ENCODE results near the gene SF3B6. TPM values are rescaled to one million over a fixed set of nuclear protein-coding genes. Genes with fewer than 3 reads are reported as not detected.

Gene SF3B6
- total RNA-seq, 1 donor from 2014 or later, result 76.5 TPM

DNA sequence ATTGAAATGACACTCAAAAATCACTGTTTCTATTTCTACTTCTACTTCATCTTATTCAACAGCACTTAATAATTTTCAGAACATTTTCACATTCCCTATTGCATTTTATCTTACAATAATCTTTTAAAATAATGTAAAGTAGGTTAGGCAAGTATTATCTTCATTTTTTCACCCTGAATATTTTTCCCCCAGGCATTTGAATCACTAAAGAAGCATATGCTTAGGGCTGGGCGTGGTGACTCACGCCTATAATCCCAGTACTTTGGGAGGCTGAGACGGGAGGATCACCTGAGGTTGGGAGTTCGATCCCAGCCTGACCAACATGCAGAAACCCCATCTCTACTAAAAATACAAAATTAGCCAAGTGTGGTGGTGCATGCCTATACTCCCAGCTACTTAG, 35.6 kb downstream of the SF3B6 start:
- no peak for TF ChIP-seq CTCF (IDR thresholded peaks at IDR 0.05; ENCODE audit: partially characterized antibody, unreplicated experiment)
- DNase-seq, result no peak
- H3K36me3 Mint-ChIP-seq (ENCODE audit: unreplicated experiment), result no peaks in the 10 kb centered on the region
- H3K27ac Mint-ChIP-seq (ENCODE audit: unreplicated experiment), result no peak overlapping the region
- H3K4me3 Mint-ChIP-seq (ENCODE audit: unreplicated experiment), result no peak overlapping the region
- peaks cover 2% of the 10 kb centered on the region for H3K9me3 Mint-ChIP-seq (ENCODE audit: unreplicated experiment)
- H3K27me3 Mint-ChIP-seq (ENCODE audit: unreplicated experiment), result no peaks in the 10 kb centered on the region
- peaks cover 2% of the 10 kb centered on the region for H3K4me1 Mint-ChIP-seq (ENCODE audit: low read depth, unreplicated experiment)

GRCh38 chr2:24038786-24039499, 37.2 kb downstream of the SF3B6 start:
- H3K4me3 Mint-ChIP-seq (ENCODE audit: unreplicated experiment), result no peak overlapping the region
- no peak for DNase-seq
- H3K27me3 Mint-ChIP-seq (ENCODE audit: unreplicated experiment), result no peaks in the 10 kb centered on the region

DNA sequence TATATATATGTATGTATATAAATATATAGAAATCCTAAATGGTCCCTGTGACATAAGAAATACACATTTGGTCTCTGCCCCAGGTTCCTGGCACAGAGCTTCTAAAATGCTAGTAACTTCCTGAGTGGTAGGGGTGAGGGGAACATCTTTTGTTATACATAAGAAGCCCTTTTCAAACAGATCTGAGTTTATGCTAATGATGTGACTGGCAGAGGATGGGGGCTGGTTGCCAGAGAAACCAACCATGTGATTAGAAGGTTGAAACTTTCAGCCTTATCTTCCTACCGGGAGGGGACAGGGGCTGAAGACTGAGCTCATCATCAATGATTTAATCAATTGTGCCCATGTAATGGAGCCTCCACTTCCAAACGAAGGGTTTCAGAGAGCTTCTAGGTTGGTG, 49.9 kb downstream of the SF3B6 start:
- H3K4me1 Mint-ChIP-seq (ENCODE audit: low read depth, unreplicated experiment), result peaks cover 8% of the 10 kb centered on the region
- peaks cover 12% of the 10 kb centered on the region for H3K27me3 Mint-ChIP-seq (ENCODE audit: unreplicated experiment)
- no peak for DNase-seq
- peaks cover 6% of the 10 kb centered on the region for H3K36me3 Mint-ChIP-seq (ENCODE audit: unreplicated experiment)
- no peak overlapping the region for H3K27ac Mint-ChIP-seq (ENCODE audit: unreplicated experiment)
- H3K9me3 Mint-ChIP-seq (ENCODE audit: unreplicated experiment), result peaks cover 3% of the 10 kb centered on the region
- H3K4me3 Mint-ChIP-seq (ENCODE audit: unreplicated experiment), result no peak overlapping the region
- no peak for TF ChIP-seq CTCF (IDR thresholded peaks at IDR 0.05; ENCODE audit: partially characterized antibody, unreplicated experiment)

More at GRCh38 chr2:24038786-24039499, 37.2 kb downstream of the SF3B6 start:
- Mint-ChIP-seq H3K9me3 (ENCODE audit: unreplicated experiment) (no peaks in the 10 kb centered on the region), H3K36me3 (ENCODE audit: unreplicated experiment) (no peaks in the 10 kb centered on the region), H3K27ac (ENCODE audit: unreplicated experiment) (no peak overlapping the region), H3K4me1 (ENCODE audit: low read depth, unreplicated experiment) (no peaks in the 10 kb centered on the region)
- no peak for TF ChIP-seq CTCF (IDR thresholded peaks at IDR 0.05; ENCODE audit: partially characterized antibody, unreplicated experiment)

DNA sequence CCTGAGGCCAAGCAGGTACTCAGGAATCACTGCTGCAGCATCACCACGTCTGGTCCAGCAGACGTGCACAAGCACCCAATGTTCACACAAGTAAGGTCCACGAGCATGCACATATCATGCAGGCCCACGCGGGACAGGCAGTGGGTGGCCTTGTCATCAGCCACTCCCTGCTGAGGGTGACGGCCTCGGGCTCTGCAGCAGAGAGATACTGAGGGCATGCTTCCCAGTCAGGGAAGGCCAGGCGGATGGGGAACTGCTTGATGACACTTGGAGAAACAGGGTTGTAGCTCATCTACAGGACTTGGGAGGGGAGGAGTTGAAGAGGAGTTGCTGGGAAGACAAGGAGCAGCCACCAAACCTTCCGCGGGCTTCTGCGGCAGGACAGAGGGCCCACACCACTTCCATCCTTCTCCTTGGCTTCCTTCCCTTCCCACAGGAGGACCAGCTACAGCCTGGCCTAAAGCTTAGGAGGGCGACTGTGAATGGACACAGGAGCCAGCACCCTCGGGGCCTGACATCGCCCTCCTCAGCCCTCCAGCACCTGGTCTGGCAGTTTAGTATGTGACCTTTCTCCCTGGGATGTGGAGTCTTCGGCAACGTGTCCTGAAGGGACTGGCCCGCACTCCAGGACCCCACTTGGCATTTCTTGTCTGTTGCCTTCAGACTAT, 51.0 kb downstream of the SF3B6 start:
- no peak for TF ChIP-seq CTCF (IDR thresholded peaks at IDR 0.05; ENCODE audit: partially characterized antibody, unreplicated experiment)
- peaks cover 3% of the 10 kb centered on the region for H3K9me3 Mint-ChIP-seq (ENCODE audit: unreplicated experiment)
- peaks cover 8% of the 10 kb centered on the region for H3K4me1 Mint-ChIP-seq (ENCODE audit: low read depth, unreplicated experiment)
- DNase-seq, result no peak
- H3K27ac Mint-ChIP-seq (ENCODE audit: unreplicated experiment), result no peak overlapping the region
- H3K4me3 Mint-ChIP-seq (ENCODE audit: unreplicated experiment), result no peak overlapping the region
- peaks cover 12% of the 10 kb centered on the region for H3K27me3 Mint-ChIP-seq (ENCODE audit: unreplicated experiment)
- H3K36me3 Mint-ChIP-seq (ENCODE audit: unreplicated experiment), result peaks cover 6% of the 10 kb centered on the region

DNA sequence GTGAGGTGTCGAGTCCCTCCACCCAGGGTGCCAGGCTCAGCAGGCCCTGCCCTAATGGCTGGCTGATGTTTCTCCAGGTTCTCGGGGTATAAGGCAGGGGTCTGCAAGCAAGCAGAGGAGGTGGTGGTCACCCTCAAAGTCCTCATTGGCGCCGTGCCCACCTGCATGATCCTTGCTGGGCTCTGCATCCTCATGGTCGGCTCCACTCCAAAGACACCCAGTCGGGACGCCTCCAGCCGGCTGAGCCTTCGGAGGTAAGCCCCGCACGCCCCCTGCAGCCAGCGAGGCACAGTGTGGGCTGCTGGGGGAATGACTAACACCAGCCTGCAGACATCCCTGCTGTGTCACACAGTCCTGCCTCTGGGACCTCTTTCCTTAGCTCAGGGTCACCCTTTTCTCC, 52.1 kb downstream of the SF3B6 start:
- Mint-ChIP-seq H3K27ac (ENCODE audit: unreplicated experiment) (peak overlapping the region; percentile 11), H3K9me3 (ENCODE audit: unreplicated experiment) (peaks cover 3% of the 10 kb centered on the region), H3K4me3 (ENCODE audit: unreplicated experiment) (no peak overlapping the region), H3K4me1 (ENCODE audit: low read depth, unreplicated experiment) (peaks cover 4% of the 10 kb centered on the region), H3K27me3 (ENCODE audit: unreplicated experiment) (peaks cover 12% of the 10 kb centered on the region), H3K36me3 (ENCODE audit: unreplicated experiment) (peaks cover 6% of the 10 kb centered on the region)
- DNase-seq, result no peak
- TF ChIP-seq CTCF (IDR thresholded peaks at IDR 0.05; ENCODE audit: partially characterized antibody, unreplicated experiment), result no peak

Data from glutamatergic neuron (in vitro differentiated cells).